H9 (cell line): ENCODE measurements around the gene KRTAP12-4. TPM values are rescaled to one million over a fixed set of nuclear protein-coding genes. Genes with fewer than 3 reads are reported as not detected.

Experiments used
- DNase-seq: peaks from one replicate; pipeline ENCODE4 v3.0.0-alpha.2; 2017
- H2AFZ ChIP-seq: one replicate; pipeline ENCODE4 v1.6.1; 2013; ENCODE audit warnings: mild to moderate bottlenecking, low read length, control low read depth, moderate library complexity
- H2AK5ac ChIP-seq: 2 replicates; pipeline ENCODE4 v1.6.1; 2013; ENCODE audit warnings: low read length, control low read depth, mixed read lengths; ENCODE audit not compliant: insufficient read length
- H2BK120ac ChIP-seq: one replicate; pipeline ENCODE4 v1.6.1; 2013; ENCODE audit warnings: low read depth, mild to moderate bottlenecking, low read length, control low read depth, inconsistent platforms; ENCODE audit not compliant: poor library complexity, severe bottlenecking
- H2BK12ac ChIP-seq: 2 replicates; pipeline ENCODE4 v1.6.1; 2013; ENCODE audit warnings: low read length, control low read depth, mixed read lengths, low read depth; ENCODE audit not compliant: insufficient read length
- H2BK15ac ChIP-seq: 2 replicates; pipeline ENCODE4 v1.6.1; 2013; ENCODE audit warnings: low read depth, low read length, control low read depth
- H2BK20ac ChIP-seq: one replicate; pipeline ENCODE4 v1.6.1; 2013; ENCODE audit warnings: low read depth, mild to moderate bottlenecking, low read length, control low read depth, inconsistent platforms; ENCODE audit not compliant: poor library complexity, severe bottlenecking
- H2BK5ac ChIP-seq: 2 replicates; pipeline ENCODE4 v1.6.1; 2013; ENCODE audit warnings: low read length, control low read depth, mixed read lengths; ENCODE audit not compliant: insufficient read length
- H3K14ac ChIP-seq: 2 replicates; pipeline ENCODE4 v1.6.1; 2013; ENCODE audit warnings: low read length, control low read depth; ENCODE audit not compliant: insufficient read depth
- H3K18ac ChIP-seq: 2 replicates; pipeline ENCODE4 v1.6.1; 2013; ENCODE audit warnings: low read depth, mild to moderate bottlenecking, mixed read lengths, low read length, control low read depth; ENCODE audit not compliant: insufficient read length
- H3K23ac ChIP-seq: 2 replicates; pipeline ENCODE4 v1.6.1; 2013; ENCODE audit warnings: low read length, control low read depth, mixed read lengths, low read depth; ENCODE audit not compliant: insufficient read length
- H3K23me2 ChIP-seq: 2 replicates; pipeline ENCODE4 v1.6.1; 2013; ENCODE audit warnings: low read depth, mild to moderate bottlenecking, mixed read lengths, low read length, control low read depth; ENCODE audit not compliant: insufficient read length, poor library complexity, severe bottlenecking
- H3K27ac ChIP-seq: 2 replicates; pipeline ENCODE4 v1.5.1; 2013; ENCODE audit warnings: low read length, control low read depth, mixed read lengths, low read depth; ENCODE audit not compliant: insufficient read length
- H3K27me3 ChIP-seq: 2 replicates; pipeline ENCODE4 v1.6.1; 2013; ENCODE audit warnings: low read length, control low read depth, inconsistent platforms; ENCODE audit not compliant: insufficient read depth
- H3K4ac ChIP-seq: 2 replicates; pipeline ENCODE4 v1.6.1; 2013; ENCODE audit warnings: low read depth, mild to moderate bottlenecking, control low read depth, inconsistent platforms, low read length, moderate library complexity
- H3K4me1 ChIP-seq: 2 replicates; pipeline ENCODE4 v1.6.1; 2013; ENCODE audit warnings: low read length, control low read depth, inconsistent platforms; ENCODE audit not compliant: insufficient read depth
- H3K4me2 ChIP-seq: 2 replicates; pipeline ENCODE4 v1.6.1; 2013; ENCODE audit warnings: low read length, control low read depth, mixed read lengths; ENCODE audit not compliant: insufficient read length, insufficient read depth
- H3K56ac ChIP-seq: 2 replicates; pipeline ENCODE4 v1.6.1; 2013; ENCODE audit warnings: low read depth, mild to moderate bottlenecking, mixed read lengths, low read length, control low read depth; ENCODE audit not compliant: insufficient read length
- H3K79me1 ChIP-seq: 2 replicates; pipeline ENCODE4 v1.6.1; 2013; ENCODE audit warnings: low read depth, mild to moderate bottlenecking, moderate library complexity, low read length, control low read depth, inconsistent platforms; ENCODE audit not compliant: insufficient read depth, poor library complexity, severe bottlenecking
- H3K79me2 ChIP-seq: 2 replicates; pipeline ENCODE4 v1.6.1; 2013; ENCODE audit warnings: low read length, control low read depth, inconsistent platforms; ENCODE audit not compliant: insufficient read depth
- H3K9ac ChIP-seq: 2 replicates; pipeline ENCODE4 v1.6.1; 2013; ENCODE audit warnings: low read length, control low read depth, mixed read lengths; ENCODE audit not compliant: insufficient read length; ENCODE audit errors: extremely low read depth
- H3K9me3 ChIP-seq: one replicate; pipeline ENCODE4 v1.6.1; 2013; ENCODE audit warnings: low read depth, low read length, inconsistent platforms; ENCODE audit not compliant: control insufficient read depth
- H3T11ph ChIP-seq: one replicate; pipeline ENCODE4 v1.6.1; 2013; ENCODE audit warnings: mild to moderate bottlenecking, low read length, control low read depth, inconsistent platforms
- H4K20me1 ChIP-seq: one replicate; pipeline ENCODE4 v1.6.1; 2013; ENCODE audit not compliant: control insufficient read depth, insufficient read length, insufficient read depth
- H4K5ac ChIP-seq: 2 replicates; pipeline ENCODE4 v1.6.1; 2013; ENCODE audit warnings: low read depth, mild to moderate bottlenecking, mixed read lengths, low read length, control low read depth; ENCODE audit not compliant: insufficient read length
- H4K8ac ChIP-seq: replicated peaks from 2 replicates; pipeline ENCODE4 v1.6.1; 2013; ENCODE audit warnings: low read length, control low read depth, mixed read lengths, low read depth; ENCODE audit not compliant: insufficient read length
- H4K91ac ChIP-seq: 2 replicates; pipeline ENCODE4 v1.6.1; 2013; ENCODE audit warnings: low read depth, mild to moderate bottlenecking, moderate library complexity, mixed read lengths, low read length, control low read depth; ENCODE audit not compliant: insufficient read length
- H3K27ac Mint-ChIP-seq, 3 experiments: 2 replicates in 2 of 3; 3 replicates in 1 of 3; pipeline ENCODE4 v1.8.0; 2020 to 2021; ENCODE audit warnings: mixed read lengths in 3 of 3, mild to moderate bottlenecking in 1 of 3, moderate library complexity in 1 of 3
- H3K27me3 Mint-ChIP-seq: 2 replicates; pipeline ENCODE4 v1.8.0; 2021; ENCODE audit warnings: low read depth, mild to moderate bottlenecking, moderate library complexity, mixed read lengths
- H3K36me3 Mint-ChIP-seq, 3 experiments: 2 replicates in 2 of 3; 3 replicates in 1 of 3; pipeline ENCODE4 v1.8.0; 2020 to 2021; ENCODE audit warnings: low read depth in 3 of 3, mixed read lengths in 3 of 3; ENCODE audit not compliant: insufficient read depth in 1 of 3
- H3K4me1 Mint-ChIP-seq, 2 experiments: 2 replicates each; pipeline ENCODE4 v1.8.0; 2020; ENCODE audit warnings: mixed read lengths in 2 of 2
- H3K4me3 Mint-ChIP-seq, 2 experiments: 2 replicates in 1 of 2; 3 replicates in 1 of 2; pipeline ENCODE4 v1.8.0; 2020 to 2021; ENCODE audit warnings: mild to moderate bottlenecking in 2 of 2, mixed read lengths in 2 of 2, moderate library complexity in 1 of 2
- H3K9me3 Mint-ChIP-seq, 2 experiments: 2 replicates in 1 of 2; 3 replicates in 1 of 2; pipeline ENCODE4 v1.8.0; 2020; ENCODE audit warnings: mild to moderate bottlenecking in 2 of 2, mixed read lengths in 2 of 2, moderate library complexity in 1 of 2
- CTCF ChIP-seq: fragments of 200-600 bp; sonication (generic); conservative IDR thresholded peaks from 3 replicates; pipeline ENCODE4 v1.8.0; 2021; ENCODE audit warnings: antibody characterized with exemption, mild to moderate bottlenecking
- WGBS: extraction: QIAGEN DNeasy Blood & Tissue Kit; methylation state at CpG from one replicate; pipeline ENCODE4 v1.1.7; 2013; ENCODE audit warnings: missing lambda C conversion rate, low lambda C conversion rate, mixed read lengths; ENCODE audit not compliant: insufficient read length; ENCODE audit errors: extremely low coverage; 5-methylcytosine and 5-hydroxymethylcytosine counted together
- total RNA-seq: library from RNA; stranded (reverse); gene quantifications from 2 replicates; pipeline ENCODE4 v1.2.1, GENCODE V29; 2021

The KRTAP12-4 gene
- total RNA-seq, 1 experiment from 2014 or later, result not detected

DNA sequence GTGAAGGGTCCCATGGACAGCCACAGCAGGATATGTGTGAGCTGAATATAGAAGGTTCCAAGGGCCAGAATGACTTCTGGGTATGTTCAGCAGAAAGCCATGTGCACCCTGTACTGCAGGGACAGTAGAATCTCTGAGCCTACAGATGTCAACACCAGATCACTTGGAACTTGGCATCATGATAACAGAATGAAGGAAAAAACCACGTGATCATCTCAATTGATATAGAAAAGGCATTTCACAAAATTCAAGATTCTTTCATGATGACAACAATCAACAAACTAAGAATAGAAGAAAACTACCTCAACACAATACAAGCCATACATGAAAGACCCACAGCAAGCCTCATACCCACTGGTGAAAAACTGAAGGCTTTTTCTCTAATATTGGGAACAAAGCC is 13.2 kb upstream of the KRTAP12-4 start:
- Histone ChIP-seq H4K91ac (no peak overlapping the region), H3K23ac (no peak overlapping the region), H3T11ph (no peak overlapping the region), H2BK20ac (no peak overlapping the region), H3K9me3 (no peaks in the 10 kb centered on the region), H3K79me2 (no peaks in the 10 kb centered on the region), H2BK12ac (no peak overlapping the region), H3K18ac (no peak overlapping the region), H2AFZ (no peak overlapping the region), H2BK5ac (no peak overlapping the region), H3K27me3 (no peaks in the 10 kb centered on the region), H3K27ac (no peak overlapping the region), H2AK5ac (no peak overlapping the region), H4K5ac (no peak overlapping the region), H3K4ac (no peak overlapping the region), H3K56ac (no peak overlapping the region), H2BK120ac (no peak overlapping the region), H3K4me1 (no peaks in the 10 kb centered on the region), H3K14ac (no peak overlapping the region), H3K4me2 (no peak overlapping the region), H4K20me1 (no peaks in the 10 kb centered on the region), H3K9ac (no peak overlapping the region), H3K79me1 (no peaks in the 10 kb centered on the region), H4K8ac (no peak overlapping the region), H3K23me2 (no peaks in the 10 kb centered on the region), H2BK15ac (no peak overlapping the region)
- peaks cover 32 to 43% of the 10 kb centered on the region in 2 experiments for H3K9me3 Mint-ChIP-seq
- no CpG with 5 or more reads among the region's 1 CpG for WGBS
- H3K4me1 Mint-ChIP-seq, result no peaks in the 10 kb centered on the region
- TF ChIP-seq CTCF, result no peak
- H3K4me3 Mint-ChIP-seq, result no peak overlapping the region
- peaks cover 4% of the 10 kb centered on the region; the same call in 1 of the 2 replicates for H3K27me3 Mint-ChIP-seq
- H3K27ac Mint-ChIP-seq, result no peak overlapping the region
- no peak for DNase-seq
- H3K36me3 Mint-ChIP-seq, result peaks cover 12 to 34% (median 17%) of the 10 kb centered on the region in 3 experiments
